ENCODE data around the gene EYS. TPM values are rescaled to one million over a fixed set of nuclear protein-coding genes. Genes with fewer than 3 reads are reported as not detected.

EYS gene
- total RNA-seq, 1 donor from 2014 or later, result not detected

- H3K4me3 ChIP-seq (ENCODE audit: low read depth, low read length), result no peak overlapping the region
- no peak for DNase-seq (ENCODE audit: low read depth)
- TF ChIP-seq, protein P1, sequence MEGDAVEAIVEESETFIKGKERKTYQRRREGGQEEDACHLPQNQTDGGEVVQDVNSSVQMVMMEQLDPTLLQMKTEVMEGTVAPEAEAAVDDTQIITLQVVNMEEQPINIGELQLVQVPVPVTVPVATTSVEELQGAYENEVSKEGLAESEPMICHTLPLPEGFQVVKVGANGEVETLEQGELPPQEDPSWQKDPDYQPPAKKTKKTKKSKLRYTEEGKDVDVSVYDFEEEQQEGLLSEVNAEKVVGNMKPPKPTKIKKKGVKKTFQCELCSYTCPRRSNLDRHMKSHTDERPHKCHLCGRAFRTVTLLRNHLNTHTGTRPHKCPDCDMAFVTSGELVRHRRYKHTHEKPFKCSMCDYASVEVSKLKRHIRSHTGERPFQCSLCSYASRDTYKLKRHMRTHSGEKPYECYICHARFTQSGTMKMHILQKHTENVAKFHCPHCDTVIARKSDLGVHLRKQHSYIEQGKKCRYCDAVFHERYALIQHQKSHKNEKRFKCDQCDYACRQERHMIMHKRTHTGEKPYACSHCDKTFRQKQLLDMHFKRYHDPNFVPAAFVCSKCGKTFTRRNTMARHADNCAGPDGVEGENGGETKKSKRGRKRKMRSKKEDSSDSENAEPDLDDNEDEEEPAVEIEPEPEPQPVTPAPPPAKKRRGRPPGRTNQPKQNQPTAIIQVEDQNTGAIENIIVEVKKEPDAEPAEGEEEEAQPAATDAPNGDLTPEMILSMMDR (IDR thresholded peaks at IDR 0.05; ENCODE audit: insufficient read depth, low read length, poor library complexity, severe bottlenecking), result no peak
- H3K27me3 ChIP-seq (ENCODE audit: control insufficient read depth, insufficient read depth, low read length), result no peaks in the 10 kb centered on the region
- no peaks in the 10 kb centered on the region for H3K36me3 ChIP-seq (ENCODE audit: control insufficient read depth, insufficient read depth, low read length)
These were observed 1794.1 kb downstream of the EYS start for GRCh38 chr6:63912887-63913286.

DNA sequence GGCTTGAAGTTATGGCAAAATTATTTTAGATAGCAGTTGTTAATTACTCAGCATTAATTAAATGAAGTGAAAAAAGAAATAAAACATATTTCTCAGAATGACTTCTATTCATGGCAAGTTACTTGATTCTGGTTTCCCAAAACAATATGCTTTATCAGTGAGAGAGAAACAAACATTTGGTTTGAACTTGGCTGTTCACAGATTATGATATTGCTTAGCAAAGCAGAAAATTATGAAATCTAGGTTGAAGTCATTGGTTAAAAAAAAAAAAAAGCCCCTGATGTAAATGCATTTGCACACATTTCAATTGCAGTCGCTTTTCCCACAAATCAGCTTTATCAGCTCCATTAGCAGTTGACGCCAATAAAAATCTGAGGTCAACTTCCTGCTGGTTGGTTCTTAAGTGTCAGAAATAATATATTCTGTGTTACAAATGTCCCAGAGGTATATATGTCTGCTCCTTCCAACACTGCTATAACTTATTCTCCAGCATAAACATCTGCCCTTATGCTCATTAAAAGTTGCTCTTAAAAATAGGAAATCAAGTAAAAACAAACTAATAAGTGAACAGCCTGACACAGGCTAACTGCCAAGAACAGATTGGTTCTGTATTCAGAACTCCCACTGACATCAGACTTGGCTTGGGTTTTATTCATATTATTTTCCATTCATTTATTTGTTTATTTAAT is 1796.0 kb downstream of the EYS start:
- no peak for DNase-seq (ENCODE audit: low read depth)

GRCh38 chr6:63904650-63905248 is 1802.3 kb downstream of the EYS start:
- no peaks in the 10 kb centered on the region for H3K27me3 ChIP-seq (ENCODE audit: control insufficient read depth, insufficient read depth, low read length)
- no peak for DNase-seq (ENCODE audit: low read depth)
- TF ChIP-seq, protein P1 (IDR thresholded peaks at IDR 0.05; ENCODE audit: insufficient read depth, low read length, poor library complexity, severe bottlenecking), result no peak
- H3K36me3 ChIP-seq (ENCODE audit: control insufficient read depth, insufficient read depth, low read length), result no peaks in the 10 kb centered on the region
- no peak overlapping the region for H3K4me3 ChIP-seq (ENCODE audit: low read depth, low read length)

More for the DNA sequence above, 1796.0 kb downstream of the EYS start:
- TF ChIP-seq, protein P1 (IDR thresholded peaks at IDR 0.05; ENCODE audit: insufficient read depth, low read length, poor library complexity, severe bottlenecking), result no peak
- Histone ChIP-seq H3K4me3 (ENCODE audit: low read depth, low read length) (no peak overlapping the region), H3K36me3 (ENCODE audit: control insufficient read depth, insufficient read depth, low read length) (no peaks in the 10 kb centered on the region), H3K27me3 (ENCODE audit: control insufficient read depth, insufficient read depth, low read length) (no peaks in the 10 kb centered on the region)

DNA sequence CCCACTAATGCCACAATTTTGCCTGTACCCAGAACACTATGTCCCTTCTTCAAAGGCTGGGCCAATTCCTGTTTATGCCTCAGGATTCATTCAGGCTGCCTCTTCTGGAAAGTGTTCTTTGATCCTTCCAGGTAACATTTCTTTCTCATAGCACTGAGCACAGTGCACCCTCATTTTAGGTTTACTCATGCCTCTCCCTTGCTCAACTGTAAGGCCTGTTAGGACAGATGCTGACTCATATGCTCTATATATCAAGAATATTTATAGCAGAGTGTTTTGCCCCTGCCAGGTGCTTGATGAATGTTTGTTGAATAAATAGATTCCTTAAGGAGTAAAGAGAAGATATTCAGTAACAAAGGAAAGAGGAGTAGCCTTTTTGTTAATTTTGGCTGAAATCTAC is 1807.5 kb downstream of the EYS start:
- TF ChIP-seq, protein P1 (IDR thresholded peaks at IDR 0.05; ENCODE audit: insufficient read depth, low read length, poor library complexity, severe bottlenecking), result no peak
- no peaks in the 10 kb centered on the region for H3K36me3 ChIP-seq (ENCODE audit: control insufficient read depth, insufficient read depth, low read length)
- no peak overlapping the region for H3K4me3 ChIP-seq (ENCODE audit: low read depth, low read length)
- no peaks in the 10 kb centered on the region for H3K27me3 ChIP-seq (ENCODE audit: control insufficient read depth, insufficient read depth, low read length)
- DNase-seq (ENCODE audit: low read depth), result no peak

GRCh38 chr6:63897952-63898351 is 1809.1 kb downstream of the EYS start:
- no peak for DNase-seq (ENCODE audit: low read depth)
- H3K27me3 ChIP-seq (ENCODE audit: control insufficient read depth, insufficient read depth, low read length), result no peaks in the 10 kb centered on the region
- H3K36me3 ChIP-seq (ENCODE audit: control insufficient read depth, insufficient read depth, low read length), result no peaks in the 10 kb centered on the region
- TF ChIP-seq, protein P1 (IDR thresholded peaks at IDR 0.05; ENCODE audit: insufficient read depth, low read length, poor library complexity, severe bottlenecking), result no peak
- H3K4me3 ChIP-seq (ENCODE audit: low read depth, low read length), result no peak overlapping the region

Data from kidney epithelial cell (primary cell).